ENCODE results near the gene ADCY1. TPM values are rescaled to one million over a fixed set of nuclear protein-coding genes. Genes with fewer than 3 reads are reported as not detected.

The ADCY1 gene
- total and polyA plus RNA-seq, 8 donors = 0.33 to 1.8 (median 1.3) TPM

DNA sequence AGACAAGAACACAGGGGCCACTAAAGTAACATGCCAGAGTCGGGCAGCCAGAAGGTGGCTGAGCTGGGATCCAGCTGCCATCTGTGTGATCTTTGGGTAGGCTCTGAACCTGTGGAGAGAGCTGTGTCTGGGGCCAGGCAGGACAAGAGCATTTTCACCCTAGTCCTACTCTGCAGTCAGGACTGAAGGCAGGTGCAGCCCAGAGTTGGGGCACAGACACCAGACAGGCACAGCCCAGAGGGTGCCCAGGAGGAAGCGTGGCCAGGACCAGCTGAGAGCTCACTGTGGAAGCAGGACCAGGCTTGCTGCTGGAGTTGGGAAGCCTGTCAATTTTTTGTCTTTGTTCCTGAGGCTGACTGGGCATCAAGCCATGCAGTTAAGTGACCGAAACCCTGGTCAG, 113.6 kb downstream of the ADCY1 start:
- Histone ChIP-seq H3K4me1 (peaks cover 8 to 21% (median 13%) of the 10 kb centered on the region in 4 donors), H3K27ac (no peak overlapping the region), H3K9me3 (no peaks in the 10 kb centered on the region), H3K4me3 (no peak overlapping the region), H3K27me3 (no peaks in the 10 kb centered on the region), H3K36me3 (no peaks in the 10 kb centered on the region)
- WGBS, 5 donors = 49 to 74% (median 65%) methylated on average over 2 to 3 of the region's 3 CpGs
- intact Hi-C loops (cut with DNase I; ENCODE audit: low total_unique reads) = no loop called here
- DNase-seq = peak in 1 of 2 donors; percentile 1
- TF ChIP-seq POLR2AphosphoS5 (IDR thresholded peaks at IDR 0.05) = no peak
- TF ChIP-seq CTCF (IDR thresholded peaks at IDR 0.05) = no peak
- TF ChIP-seq POLR2A (IDR thresholded peaks at IDR 0.05) = no peak
- no peak for TF ChIP-seq EP300 (IDR thresholded peaks at IDR 0.05)

GRCh38 chr7:45688382-45688781, 114.2 kb downstream of the ADCY1 start:
- Histone ChIP-seq H3K27me3 (no peaks in the 10 kb centered on the region), H3K9me3 (no peaks in the 10 kb centered on the region), H3K4me3 (no peak overlapping the region), H3K4me1 (peaks cover 8 to 21% (median 13%) of the 10 kb centered on the region in 4 donors), H3K36me3 (no peaks in the 10 kb centered on the region), H3K27ac (no peak overlapping the region)
- TF ChIP-seq CTCF (IDR thresholded peaks at IDR 0.05) (no peak), EP300 (IDR thresholded peaks at IDR 0.05) (no peak), POLR2A (IDR thresholded peaks at IDR 0.05) (no peak), POLR2AphosphoS5 (IDR thresholded peaks at IDR 0.05) (no peak)
- no peak for DNase-seq
- intact Hi-C loops (cut with DNase I; ENCODE audit: low total_unique reads) = no loop called here

- Histone ChIP-seq H3K4me1 (peaks cover 8 to 21% (median 13%) of the 10 kb centered on the region in 4 donors), H3K4me3 (no peak overlapping the region), H3K36me3 (no peaks in the 10 kb centered on the region), H3K27me3 (no peaks in the 10 kb centered on the region), H3K27ac (peak overlapping the region in 1 of 5 donors; percentile 6), H3K9me3 (no peaks in the 10 kb centered on the region)
- TF ChIP-seq POLR2AphosphoS5 (IDR thresholded peaks at IDR 0.05) (no peak), POLR2A (IDR thresholded peaks at IDR 0.05) (no peak), EP300 (IDR thresholded peaks at IDR 0.05) (no peak), CTCF (IDR thresholded peaks at IDR 0.05) (no peak)
- intact Hi-C loops (cut with DNase I; ENCODE audit: low total_unique reads) = no loop called here
- no peak for DNase-seq
- whole genome bisulfite sequencing, 5 donors = 76 to 80% (median 79%) methylated on average over 10 of the region's 10 CpGs
These were observed 115.0 kb downstream of the ADCY1 start for GRCh38 chr7:45689011-45689796.

GRCh38 chr7:45689797-45690761, 115.9 kb downstream of the ADCY1 start:
- H3K4me3 ChIP-seq = no peak overlapping the region
- DNase-seq = no peak
- intact Hi-C loops (cut with DNase I; ENCODE audit: low total_unique reads) = no loop called here

More at GRCh38 chr7:45689797-45690761, 115.9 kb downstream of the ADCY1 start:
- TF ChIP-seq CTCF (IDR thresholded peaks at IDR 0.05) (no peak), EP300 (IDR thresholded peaks at IDR 0.05) (no peak), POLR2AphosphoS5 (IDR thresholded peaks at IDR 0.05) (no peak), POLR2A (IDR thresholded peaks at IDR 0.05) (no peak)
- H3K36me3 ChIP-seq = no peaks in the 10 kb centered on the region
- no peaks in the 10 kb centered on the region for H3K9me3 ChIP-seq
- WGBS, 5 donors = 88 to 94% (median 89%) methylated on average over 12 to 15 of the region's 15 CpGs
- H3K4me1 ChIP-seq = peaks cover 8 to 21% (median 13%) of the 10 kb centered on the region in 4 donors
- peak overlapping the region in 3 of 5 donors; percentile 13 to 26 (median 25) for H3K27ac ChIP-seq
- H3K27me3 ChIP-seq = no peaks in the 10 kb centered on the region

Measured in stomach (tissue), 9 donors.